ENCODE results near the gene FDX2.

- TF ChIP-seq CTCF (conservative IDR thresholded peaks at IDR 0.05 in 1 of 2, IDR thresholded peaks at IDR 0.05 in 1 of 2; ENCODE audit: low read depth in 1 of 2, low read length in 2 of 2) (no peak), EZH2 (IDR thresholded peaks at IDR 0.05; ENCODE audit: low read length, missing control alignments) (no peak)
Observed at GRCh38 chr19:10352764-10353671, 37.2 kb upstream of the FDX2 start.
